ENCODE measurements around the gene ALPI. TPM values are rescaled to one million over a fixed set of nuclear protein-coding genes. Genes with fewer than 3 reads are reported as not detected.

Gene ALPI
- total RNA-seq, 1 donor from 2014 or later, result not detected

- peaks cover 8% of the 10 kb centered on the region for H3K27me3 Mint-ChIP-seq (ENCODE audit: unreplicated experiment)
- no peak overlapping the region for H3K27ac Mint-ChIP-seq (ENCODE audit: unreplicated experiment)
- H3K36me3 Mint-ChIP-seq (ENCODE audit: unreplicated experiment), result no peaks in the 10 kb centered on the region
- H3K4me1 Mint-ChIP-seq (ENCODE audit: low read depth, unreplicated experiment), result no peaks in the 10 kb centered on the region
- no peak overlapping the region for H3K4me3 Mint-ChIP-seq (ENCODE audit: unreplicated experiment)
- DNase-seq, result no peak
- TF ChIP-seq CTCF (IDR thresholded peaks at IDR 0.05; ENCODE audit: partially characterized antibody, unreplicated experiment), result no peak
- H3K9me3 Mint-ChIP-seq (ENCODE audit: unreplicated experiment), result peaks cover 2% of the 10 kb centered on the region
These were observed 21.9 kb upstream of the ALPI start for GRCh38 chr2:232434091-232434490.

GRCh38 chr2:232434563-232435374 is 21.2 kb upstream of the ALPI start:
- no peak for TF ChIP-seq CTCF (IDR thresholded peaks at IDR 0.05; ENCODE audit: partially characterized antibody, unreplicated experiment)
- H3K4me3 Mint-ChIP-seq (ENCODE audit: unreplicated experiment), result no peak overlapping the region
- no peaks in the 10 kb centered on the region for H3K4me1 Mint-ChIP-seq (ENCODE audit: low read depth, unreplicated experiment)
- H3K9me3 Mint-ChIP-seq (ENCODE audit: unreplicated experiment), result peaks cover 2% of the 10 kb centered on the region
- H3K36me3 Mint-ChIP-seq (ENCODE audit: unreplicated experiment), result no peaks in the 10 kb centered on the region
- no peak overlapping the region for H3K27ac Mint-ChIP-seq (ENCODE audit: unreplicated experiment)
- peaks cover 8% of the 10 kb centered on the region for H3K27me3 Mint-ChIP-seq (ENCODE audit: unreplicated experiment)
- DNase-seq, result no peak

- Mint-ChIP-seq H3K27ac (ENCODE audit: unreplicated experiment) (no peak overlapping the region), H3K4me1 (ENCODE audit: low read depth, unreplicated experiment) (no peaks in the 10 kb centered on the region), H3K9me3 (ENCODE audit: unreplicated experiment) (peaks cover 2% of the 10 kb centered on the region), H3K4me3 (ENCODE audit: unreplicated experiment) (no peak overlapping the region), H3K36me3 (ENCODE audit: unreplicated experiment) (no peaks in the 10 kb centered on the region), H3K27me3 (ENCODE audit: unreplicated experiment) (peaks cover 9% of the 10 kb centered on the region)
- TF ChIP-seq CTCF (IDR thresholded peaks at IDR 0.05; ENCODE audit: partially characterized antibody, unreplicated experiment), result no peak
- DNase-seq, result no peak
These were observed 20.6 kb upstream of the ALPI start for GRCh38 chr2:232435375-232435648.

GRCh38 chr2:232435805-232436204 is 20.1 kb upstream of the ALPI start:
- Mint-ChIP-seq H3K4me3 (ENCODE audit: unreplicated experiment) (no peak overlapping the region), H3K27me3 (ENCODE audit: unreplicated experiment) (peaks cover 13% of the 10 kb centered on the region), H3K9me3 (ENCODE audit: unreplicated experiment) (peaks cover 2% of the 10 kb centered on the region), H3K4me1 (ENCODE audit: low read depth, unreplicated experiment) (no peaks in the 10 kb centered on the region), H3K27ac (ENCODE audit: unreplicated experiment) (no peak overlapping the region), H3K36me3 (ENCODE audit: unreplicated experiment) (no peaks in the 10 kb centered on the region)
- no peak for TF ChIP-seq CTCF (IDR thresholded peaks at IDR 0.05; ENCODE audit: partially characterized antibody, unreplicated experiment)
- DNase-seq, result no peak

GRCh38 chr2:232436381-232437194 is 19.4 kb upstream of the ALPI start:
- Mint-ChIP-seq H3K9me3 (ENCODE audit: unreplicated experiment) (peaks cover 2% of the 10 kb centered on the region), H3K27ac (ENCODE audit: unreplicated experiment) (no peak overlapping the region), H3K27me3 (ENCODE audit: unreplicated experiment) (peaks cover 16% of the 10 kb centered on the region), H3K36me3 (ENCODE audit: unreplicated experiment) (no peaks in the 10 kb centered on the region), H3K4me3 (ENCODE audit: unreplicated experiment) (no peak overlapping the region), H3K4me1 (ENCODE audit: low read depth, unreplicated experiment) (no peaks in the 10 kb centered on the region)
- no peak for TF ChIP-seq CTCF (IDR thresholded peaks at IDR 0.05; ENCODE audit: partially characterized antibody, unreplicated experiment)
- no peak for DNase-seq

Measured in glutamatergic neuron (in vitro differentiated cells).